OCI-LY1 (cell line): ENCODE data around the gene HLA-DOA.

Experiments used
- H2AFZ ChIP-seq: fragments of 200-600 bp; sonication (generic), shearing (Covaris generic); 2 replicates; pipeline ENCODE4 v1.6.0; 2014; ENCODE audit warnings: antibody characterized with exemption, mild to moderate bottlenecking, low read length
- H3F3A ChIP-seq: fragments of 200-600 bp; sonication (generic), shearing (Covaris generic); 2 replicates; pipeline ENCODE4 v1.6.0; 2014; ENCODE audit warnings: mild to moderate bottlenecking, antibody characterized with exemption, low read length, moderate library complexity; ENCODE audit not compliant: insufficient read depth
- H3K27ac ChIP-seq: fragments of 200-600 bp; sonication (generic); 2 replicates; pipeline ENCODE4 v1.5.1; 2014; ENCODE audit warnings: low read length, mixed run types, mild to moderate bottlenecking, low read depth; ENCODE audit not compliant: poor library complexity, severe bottlenecking
- H3K27me3 ChIP-seq: fragments of 200-600 bp; sonication (generic); 2 replicates; pipeline ENCODE4 v1.6.0; 2014; ENCODE audit warnings: antibody characterized with exemption, mild to moderate bottlenecking, low read length, moderate library complexity; ENCODE audit not compliant: insufficient read depth
- H3K36me3 ChIP-seq: fragments of 200-600 bp; sonication (generic); 2 replicates; pipeline ENCODE4 v1.6.1; 2014; ENCODE audit warnings: mild to moderate bottlenecking, antibody characterized with exemption, low read length, moderate library complexity, mixed read lengths; ENCODE audit not compliant: insufficient read depth
- H3K4me1 ChIP-seq: fragments of 200-600 bp; sonication (generic); 2 replicates; pipeline ENCODE4 v1.5.1; 2014; ENCODE audit warnings: mild to moderate bottlenecking, low read length, moderate library complexity; ENCODE audit not compliant: insufficient read depth, severe bottlenecking
- H3K4me2 ChIP-seq: fragments of 200-600 bp; sonication (generic), shearing (Covaris generic); 2 replicates; pipeline ENCODE4 v1.6.1; 2014; ENCODE audit warnings: low read length
- H3K4me3 ChIP-seq: fragments of 200-600 bp; sonication (generic); 2 replicates; pipeline ENCODE4 v1.5.1; 2014; ENCODE audit warnings: low read length, low read depth, mild to moderate bottlenecking, mixed read lengths; ENCODE audit not compliant: poor library complexity, severe bottlenecking
- H3K79me2 ChIP-seq: fragments of 200-600 bp; shearing (Covaris generic); 2 replicates; pipeline ENCODE4 v1.6.1; 2016; ENCODE audit warnings: mixed run types, low read length, mixed read lengths; ENCODE audit not compliant: insufficient read depth
- H3K9ac ChIP-seq: fragments of 200-600 bp; sonication (generic), shearing (Covaris generic); 2 replicates; pipeline ENCODE4 v1.6.1; 2014; ENCODE audit warnings: mild to moderate bottlenecking, low read length, mixed read lengths
- H3K9me2 ChIP-seq: fragments of 200-600 bp; sonication (generic), shearing (Covaris generic); 2 replicates; pipeline ENCODE4 v1.6.1; 2014; ENCODE audit warnings: low read depth, mild to moderate bottlenecking, low read length, mixed read lengths
- H3K9me3 ChIP-seq: fragments of 200-600 bp; shearing (Covaris generic); 2 replicates; pipeline ENCODE4 v1.6.1; 2014; ENCODE audit warnings: low read length, mixed read lengths
- H4K20me1 ChIP-seq: fragments of 200-600 bp; sonication (generic), shearing (Covaris generic); 2 replicates; pipeline ENCODE4 v1.6.0; 2016; ENCODE audit warnings: mild to moderate bottlenecking, low read length; ENCODE audit not compliant: insufficient read depth
- EZH2 ChIP-seq: fragments of 200-600 bp; sonication (generic), shearing (Covaris generic); IDR thresholded peaks from 2 replicates; pipeline ENCODE4 v1.8.0; 2017; ENCODE audit warnings: borderline replicate concordance, mixed run types, mild to moderate bottlenecking, antibody characterized with exemption, low read length, moderate library complexity, mixed read lengths
- TF ChIP-seq, protein P1 (sequence below): fragments of 200-600 bp; sonication (generic), shearing (Covaris generic); IDR thresholded peaks from 2 replicates; pipeline ENCODE4 v1.5.1; 2017; ENCODE audit warnings: mild to moderate bottlenecking, antibody characterized with exemption, low read length, moderate library complexity, mixed read lengths

HLA-DOA gene

DNA sequence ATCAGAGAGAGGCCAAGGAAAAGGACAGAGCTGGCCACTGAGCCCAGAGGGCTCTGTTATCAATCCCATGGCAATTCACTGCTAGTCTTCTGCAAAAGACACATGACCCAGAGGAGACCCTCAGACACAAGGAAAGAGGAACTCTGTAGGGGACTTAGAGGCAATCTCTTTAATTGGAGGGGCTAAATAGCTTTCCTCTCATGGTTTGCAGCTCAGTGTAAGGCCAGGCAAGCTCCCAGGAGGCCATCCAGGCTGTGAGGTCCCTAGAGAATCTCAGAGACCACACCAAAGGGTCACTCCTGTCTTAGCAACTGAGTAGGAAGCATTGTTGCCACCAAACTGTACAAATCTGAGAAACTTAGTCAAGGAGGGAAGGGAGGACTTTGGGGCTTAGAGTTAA, 10.0 kb upstream of the HLA-DOA start:
- Histone ChIP-seq H3K4me1 (peaks cover 11% of the 10 kb centered on the region), H3K4me3 (peak overlapping the region; percentile 7), H3K36me3 (no peaks in the 10 kb centered on the region), H3K27ac (no peak overlapping the region), H3K79me2 (no peaks in the 10 kb centered on the region), H3K9me2 (no peaks in the 10 kb centered on the region), H2AFZ (no peak overlapping the region), H3K4me2 (peak overlapping the region; percentile 29), H3K9ac (no peak overlapping the region), H4K20me1 (no peaks in the 10 kb centered on the region), H3K9me3 (no peaks in the 10 kb centered on the region), H3F3A (no peaks in the 10 kb centered on the region), H3K27me3 (no peaks in the 10 kb centered on the region)
- TF ChIP-seq EZH2 = no peak

DNA sequence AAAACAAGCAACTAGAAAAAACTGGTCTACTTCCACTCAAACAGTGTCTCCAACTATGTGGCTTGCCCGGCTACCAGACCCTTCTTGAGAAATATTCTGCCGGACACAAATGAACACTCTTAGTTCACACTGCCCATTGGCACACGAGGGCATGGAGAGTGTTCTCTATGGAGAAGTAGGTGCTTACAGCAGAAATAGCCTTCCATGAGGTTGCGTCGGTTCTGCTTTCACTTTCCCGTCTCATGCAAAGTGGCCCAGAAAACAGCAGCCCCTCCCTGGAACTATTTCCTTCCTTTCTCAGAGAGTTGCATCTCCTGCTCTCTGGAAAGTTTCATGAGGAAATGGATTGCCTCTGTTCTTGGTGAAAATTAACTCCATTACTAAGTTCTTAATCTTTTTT, 9.5 kb upstream of the HLA-DOA start:
- TF ChIP-seq EZH2 = no peak
- TF ChIP-seq, protein P1, sequence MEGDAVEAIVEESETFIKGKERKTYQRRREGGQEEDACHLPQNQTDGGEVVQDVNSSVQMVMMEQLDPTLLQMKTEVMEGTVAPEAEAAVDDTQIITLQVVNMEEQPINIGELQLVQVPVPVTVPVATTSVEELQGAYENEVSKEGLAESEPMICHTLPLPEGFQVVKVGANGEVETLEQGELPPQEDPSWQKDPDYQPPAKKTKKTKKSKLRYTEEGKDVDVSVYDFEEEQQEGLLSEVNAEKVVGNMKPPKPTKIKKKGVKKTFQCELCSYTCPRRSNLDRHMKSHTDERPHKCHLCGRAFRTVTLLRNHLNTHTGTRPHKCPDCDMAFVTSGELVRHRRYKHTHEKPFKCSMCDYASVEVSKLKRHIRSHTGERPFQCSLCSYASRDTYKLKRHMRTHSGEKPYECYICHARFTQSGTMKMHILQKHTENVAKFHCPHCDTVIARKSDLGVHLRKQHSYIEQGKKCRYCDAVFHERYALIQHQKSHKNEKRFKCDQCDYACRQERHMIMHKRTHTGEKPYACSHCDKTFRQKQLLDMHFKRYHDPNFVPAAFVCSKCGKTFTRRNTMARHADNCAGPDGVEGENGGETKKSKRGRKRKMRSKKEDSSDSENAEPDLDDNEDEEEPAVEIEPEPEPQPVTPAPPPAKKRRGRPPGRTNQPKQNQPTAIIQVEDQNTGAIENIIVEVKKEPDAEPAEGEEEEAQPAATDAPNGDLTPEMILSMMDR = no peak
- Histone ChIP-seq H3K79me2 (no peaks in the 10 kb centered on the region), H3K4me1 (peaks cover 11% of the 10 kb centered on the region), H3K4me3 (peak overlapping the region; percentile 7), H3K9me2 (no peaks in the 10 kb centered on the region), H3K9me3 (no peaks in the 10 kb centered on the region), H3K27ac (no peak overlapping the region), H2AFZ (no peak overlapping the region), H3F3A (no peaks in the 10 kb centered on the region), H3K9ac (no peak overlapping the region), H3K36me3 (no peaks in the 10 kb centered on the region), H3K27me3 (no peaks in the 10 kb centered on the region), H3K4me2 (peak overlapping the region; percentile 29), H4K20me1 (no peaks in the 10 kb centered on the region)

- Histone ChIP-seq H3F3A (no peaks in the 10 kb centered on the region), H3K9me3 (no peaks in the 10 kb centered on the region), H2AFZ (no peak overlapping the region), H3K36me3 (no peaks in the 10 kb centered on the region), H3K9me2 (no peaks in the 10 kb centered on the region), H3K27me3 (no peaks in the 10 kb centered on the region), H3K4me3 (no peak overlapping the region), H3K4me2 (no peak overlapping the region), H3K27ac (no peak overlapping the region), H3K9ac (no peak overlapping the region), H3K4me1 (peaks cover 11% of the 10 kb centered on the region), H4K20me1 (no peaks in the 10 kb centered on the region), H3K79me2 (no peaks in the 10 kb centered on the region)
- no peak for TF ChIP-seq EZH2
- TF ChIP-seq, protein P1 = no peak
These were observed 9.0 kb upstream of the HLA-DOA start for GRCh38 chr6:33018418-33018817.

GRCh38 chr6:33017694-33018353, 8.4 kb upstream of the HLA-DOA start:
- Histone ChIP-seq H3K36me3 (no peaks in the 10 kb centered on the region), H3K79me2 (no peaks in the 10 kb centered on the region), H3K9me3 (no peaks in the 10 kb centered on the region), H3K27me3 (no peaks in the 10 kb centered on the region), H3K4me3 (no peak overlapping the region), H3F3A (no peaks in the 10 kb centered on the region), H3K27ac (no peak overlapping the region), H3K4me2 (no peak overlapping the region), H3K4me1 (peaks cover 11% of the 10 kb centered on the region), H3K9me2 (no peaks in the 10 kb centered on the region), H2AFZ (no peak overlapping the region), H4K20me1 (no peaks in the 10 kb centered on the region), H3K9ac (no peak overlapping the region)
- TF ChIP-seq EZH2 = no peak
- TF ChIP-seq, protein P1 = no peak
